CD4-positive, alpha-beta T cell treated with Interleukin-4 for 4 hours (primary cell): ENCODE measurements around the gene C10orf105.
A peak's percentile ranks its signal among the peaks of the same experiment; 100 is the strongest.

Source experiments
- DNase-seq: peaks from one replicate; pipeline ENCODE4 v3.0.0-alpha.2; 2020

C10orf105 gene

GRCh38 chr10:71751515-71752224, 32.1 kb upstream of the C10orf105 start:
- no peak for DNase-seq

GRCh38 chr10:71750986-71751385, 31.4 kb upstream of the C10orf105 start:
- DNase-seq, result no peak

- DNase-seq, result no peak
Measured at GRCh38 chr10:71750124-71750841, 30.7 kb upstream of the C10orf105 start.

- no peak for DNase-seq
Measured at GRCh38 chr10:71749396-71749795, 29.8 kb upstream of the C10orf105 start.

- peak; percentile 85 for DNase-seq
Measured at GRCh38 chr10:71748671-71749191, 29.2 kb upstream of the C10orf105 start.

GRCh38 chr10:71747551-71748523, 28.3 kb upstream of the C10orf105 start:
- no peak for DNase-seq

- DNase-seq, result no peak
Measured at GRCh38 chr10:71747039-71747531, 27.5 kb upstream of the C10orf105 start.

- DNase-seq, result no peak
Measured at GRCh38 chr10:71746344-71747037, 26.9 kb upstream of the C10orf105 start.

- DNase-seq, result no peak
Measured at GRCh38 chr10:71745664-71746250, 26.2 kb upstream of the C10orf105 start.

GRCh38 chr10:71744897-71745663, 25.5 kb upstream of the C10orf105 start:
- DNase-seq, result no peak

- DNase-seq, result no peak
Measured at GRCh38 chr10:71743866-71744265, 24.3 kb upstream of the C10orf105 start.

GRCh38 chr10:71743089-71743838, 23.7 kb upstream of the C10orf105 start:
- no peak for DNase-seq

- DNase-seq, result peak; percentile 51
Measured at GRCh38 chr10:71742301-71743088, 22.9 kb upstream of the C10orf105 start.

- DNase-seq, result no peak
Measured at GRCh38 chr10:71741671-71742070, 22.1 kb upstream of the C10orf105 start.

- DNase-seq, result no peak
Measured at GRCh38 chr10:71741029-71741428, 21.5 kb upstream of the C10orf105 start.

- DNase-seq, result no peak
Measured at GRCh38 chr10:71740069-71740653, 20.6 kb upstream of the C10orf105 start.

- no peak for DNase-seq
Measured at GRCh38 chr10:71739358-71739900, 19.9 kb upstream of the C10orf105 start.

- DNase-seq, result no peak
Measured at GRCh38 chr10:71737834-71738197, 18.2 kb upstream of the C10orf105 start.
